ENCODE data around the gene PFDN5.
A peak's percentile ranks its signal among the peaks of the same experiment; 100 is the strongest.

The PFDN5 gene

DNA sequence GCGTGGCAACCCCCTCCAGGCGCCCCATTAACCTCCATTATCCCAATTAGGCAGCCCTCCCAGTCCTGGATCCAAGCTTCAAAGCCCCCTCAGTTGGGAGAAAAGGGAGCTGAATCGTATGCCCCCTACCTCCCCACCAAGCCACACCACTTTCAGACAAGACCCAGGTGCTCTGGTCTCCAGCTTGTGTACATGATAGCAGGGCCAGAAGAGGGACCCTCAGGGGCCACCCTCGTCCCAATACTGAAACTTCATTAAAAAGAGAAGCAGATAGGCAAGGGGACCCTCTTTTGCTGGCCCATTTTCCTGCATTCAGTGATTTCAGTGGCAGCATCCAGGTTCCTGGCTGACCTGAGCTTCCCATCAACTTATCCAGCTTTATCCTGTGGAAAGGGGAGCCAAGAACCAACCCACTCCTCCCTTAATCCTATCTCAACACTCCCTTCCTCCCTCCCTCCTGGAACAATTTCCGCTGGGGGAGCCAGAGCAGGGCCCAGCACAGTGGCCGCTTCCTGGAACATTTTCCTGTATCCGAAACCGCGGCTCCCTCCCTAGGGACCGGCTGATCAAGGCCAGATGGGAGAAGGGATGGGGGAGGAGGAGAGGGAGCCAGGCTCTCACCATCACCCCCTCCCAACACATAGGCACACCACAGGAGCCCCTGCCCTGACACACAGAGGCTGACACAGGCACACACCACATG, 50.3 kb downstream of the PFDN5 start:
- no peaks in the 10 kb centered on the region for H3K36me3 Mint-ChIP-seq (ENCODE audit: low read depth)
- peak overlapping the region; percentile 98 to 99 (median 98) for H3K4me3 Mint-ChIP-seq
- H3K4me1 Mint-ChIP-seq, result peaks cover 26% of the 10 kb centered on the region
- H3K9me3 Mint-ChIP-seq, result no peaks in the 10 kb centered on the region
- peaks cover 15% of the 10 kb centered on the region for H3K27me3 Mint-ChIP-seq (ENCODE audit: low read depth)
- TF ChIP-seq, protein P1, sequence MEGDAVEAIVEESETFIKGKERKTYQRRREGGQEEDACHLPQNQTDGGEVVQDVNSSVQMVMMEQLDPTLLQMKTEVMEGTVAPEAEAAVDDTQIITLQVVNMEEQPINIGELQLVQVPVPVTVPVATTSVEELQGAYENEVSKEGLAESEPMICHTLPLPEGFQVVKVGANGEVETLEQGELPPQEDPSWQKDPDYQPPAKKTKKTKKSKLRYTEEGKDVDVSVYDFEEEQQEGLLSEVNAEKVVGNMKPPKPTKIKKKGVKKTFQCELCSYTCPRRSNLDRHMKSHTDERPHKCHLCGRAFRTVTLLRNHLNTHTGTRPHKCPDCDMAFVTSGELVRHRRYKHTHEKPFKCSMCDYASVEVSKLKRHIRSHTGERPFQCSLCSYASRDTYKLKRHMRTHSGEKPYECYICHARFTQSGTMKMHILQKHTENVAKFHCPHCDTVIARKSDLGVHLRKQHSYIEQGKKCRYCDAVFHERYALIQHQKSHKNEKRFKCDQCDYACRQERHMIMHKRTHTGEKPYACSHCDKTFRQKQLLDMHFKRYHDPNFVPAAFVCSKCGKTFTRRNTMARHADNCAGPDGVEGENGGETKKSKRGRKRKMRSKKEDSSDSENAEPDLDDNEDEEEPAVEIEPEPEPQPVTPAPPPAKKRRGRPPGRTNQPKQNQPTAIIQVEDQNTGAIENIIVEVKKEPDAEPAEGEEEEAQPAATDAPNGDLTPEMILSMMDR (IDR thresholded peaks at IDR 0.05; ENCODE audit: unreplicated experiment in 3 of 3), result no peak
- H3K27ac Mint-ChIP-seq, result peak overlapping the region; percentile 89 to 96 (median 92)

DNA sequence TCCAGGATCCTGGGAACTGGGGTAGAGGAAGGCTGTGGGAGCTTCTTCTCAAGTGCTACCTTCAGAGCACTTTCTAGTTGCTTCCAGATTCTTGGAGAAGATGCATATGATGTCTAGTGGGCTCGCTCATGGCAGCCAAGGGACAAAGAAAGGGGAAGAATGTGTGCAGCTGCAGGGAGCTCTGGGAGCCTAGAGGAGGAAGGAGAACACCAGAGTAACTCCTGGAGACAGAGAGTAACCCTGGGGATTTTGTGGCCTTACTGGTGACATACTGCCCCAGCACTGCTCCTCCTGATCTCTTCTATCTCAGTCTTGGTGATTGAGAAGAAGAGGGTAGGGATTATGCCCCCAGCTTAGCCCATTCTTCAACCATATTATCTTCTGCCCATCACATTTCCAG, 51.1 kb downstream of the PFDN5 start:
- Mint-ChIP-seq H3K4me3 (peak overlapping the region in 1 of 3 experiments; percentile 64), H3K4me1 (peaks cover 26% of the 10 kb centered on the region), H3K9me3 (no peaks in the 10 kb centered on the region), H3K27me3 (ENCODE audit: low read depth) (peaks cover 15% of the 10 kb centered on the region), H3K27ac (peak overlapping the region in 1 of 3 experiments; percentile 92), H3K36me3 (ENCODE audit: low read depth) (no peaks in the 10 kb centered on the region)
- TF ChIP-seq, protein P1 (IDR thresholded peaks at IDR 0.05; ENCODE audit: unreplicated experiment in 3 of 3), result no peak

DNA sequence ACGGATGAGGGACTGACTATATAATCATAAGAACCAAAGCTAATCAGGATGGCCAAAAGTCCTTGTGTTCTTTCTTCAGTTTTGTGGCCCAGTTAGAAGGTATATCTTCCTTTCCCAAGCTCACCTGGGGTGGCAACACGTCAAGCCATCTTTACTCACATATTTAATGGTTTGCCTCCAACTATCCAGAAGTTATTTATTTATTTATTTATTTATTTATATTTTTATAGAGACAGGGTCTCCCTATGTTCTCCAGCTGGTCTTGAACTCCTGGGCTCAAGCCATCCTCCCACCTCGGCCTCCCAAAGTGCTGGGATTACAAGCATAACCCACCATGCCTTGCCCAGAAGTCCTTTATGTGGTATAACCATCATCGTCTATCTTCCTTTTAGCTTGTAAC, 52.6 kb downstream of the PFDN5 start:
- TF ChIP-seq, protein P1 (IDR thresholded peaks at IDR 0.05; ENCODE audit: unreplicated experiment in 3 of 3), result no peak
- no peaks in the 10 kb centered on the region for H3K36me3 Mint-ChIP-seq (ENCODE audit: low read depth)
- H3K27me3 Mint-ChIP-seq (ENCODE audit: low read depth), result peaks cover 10% of the 10 kb centered on the region
- no peaks in the 10 kb centered on the region for H3K9me3 Mint-ChIP-seq
- H3K4me3 Mint-ChIP-seq, result no peak overlapping the region
- no peak overlapping the region for H3K27ac Mint-ChIP-seq
- peaks cover 31% of the 10 kb centered on the region for H3K4me1 Mint-ChIP-seq

Data from nephron (organoid).